ENCODE data around the gene MYB.
"Not testable (repeated sequence)": the region's sequence is repeated elsewhere in the genome, so short reads cannot be mapped to it uniquely, and the experiment has no call there.

The MYB gene

GRCh38 chr6:135180542-135181332 is at the start of gene MYB:
MYB (plus strand) TSS chr6:135181308; CDS start chr6:135181514, 206 bp downstream.
- peak; percentile 80 for DNase-seq

GRCh38 chr6:135132776-135133175 is 48.3 kb upstream of the MYB start:
- DNase-seq, result no peak

- no peak for DNase-seq
These were observed 45.3 kb upstream of the MYB start for GRCh38 chr6:135135835-135136234.

- DNase-seq, result no peak
These were observed 43.3 kb upstream of the MYB start for GRCh38 chr6:135137826-135138225.

GRCh38 chr6:135141182-135141581 is 39.9 kb upstream of the MYB start:
- DNase-seq, result no peak

- no peak for DNase-seq
These were observed 39.4 kb upstream of the MYB start for GRCh38 chr6:135141728-135142127.

GRCh38 chr6:135142232-135142631 is 38.9 kb upstream of the MYB start:
- not testable (repeated sequence) for DNase-seq

- no peak for DNase-seq
These were observed 36.4 kb upstream of the MYB start for GRCh38 chr6:135144673-135145062.

GRCh38 chr6:135145063-135145800 is 35.9 kb upstream of the MYB start:
- DNase-seq, result peak; percentile 62

GRCh38 chr6:135146162-135146934 is 34.8 kb upstream of the MYB start:
- DNase-seq, result no peak

- DNase-seq, result no peak
These were observed 33.2 kb upstream of the MYB start for GRCh38 chr6:135147637-135148592.

- no peak for DNase-seq
These were observed 32.2 kb upstream of the MYB start for GRCh38 chr6:135148889-135149288.

GRCh38 chr6:135149376-135149775 is 31.7 kb upstream of the MYB start:
- no peak for DNase-seq

- not testable (repeated sequence) for DNase-seq
These were observed 30.6 kb upstream of the MYB start for GRCh38 chr6:135150481-135150880.

- DNase-seq, result not testable (repeated sequence)
These were observed 27.0 kb upstream of the MYB start for GRCh38 chr6:135154125-135154524.

- DNase-seq, result no peak
These were observed 22.7 kb upstream of the MYB start for GRCh38 chr6:135158397-135158796.

GRCh38 chr6:135159531-135159930 is 21.6 kb upstream of the MYB start:
- DNase-seq, result no peak

GRCh38 chr6:135161411-135162395 is 19.4 kb upstream of the MYB start:
- no peak for DNase-seq

GRCh38 chr6:135162678-135163439 is 18.2 kb upstream of the MYB start:
- peak; percentile 51 for DNase-seq

GRCh38 chr6:135163440-135163738 is 17.7 kb upstream of the MYB start:
- peak; percentile 73 for DNase-seq
